Glomerular visceral epithelial cell (primary cell): ENCODE measurements around the gene WDTC1.
A peak's percentile ranks its signal among the peaks of the same experiment; 100 is the strongest.
"Not testable (repeated sequence)": the region's sequence is repeated elsewhere in the genome, so short reads cannot be mapped to it uniquely, and the experiment has no call there.

Experiments used
- DNase-seq: peaks from one replicate; pipeline ENCODE4 v3.0.0-alpha.2; 2016; ENCODE audit errors: extremely low spot score

WDTC1 gene

GRCh38 chr1:27253596-27253995 is 19.2 kb downstream of the WDTC1 start:
- no peak for DNase-seq

DNA sequence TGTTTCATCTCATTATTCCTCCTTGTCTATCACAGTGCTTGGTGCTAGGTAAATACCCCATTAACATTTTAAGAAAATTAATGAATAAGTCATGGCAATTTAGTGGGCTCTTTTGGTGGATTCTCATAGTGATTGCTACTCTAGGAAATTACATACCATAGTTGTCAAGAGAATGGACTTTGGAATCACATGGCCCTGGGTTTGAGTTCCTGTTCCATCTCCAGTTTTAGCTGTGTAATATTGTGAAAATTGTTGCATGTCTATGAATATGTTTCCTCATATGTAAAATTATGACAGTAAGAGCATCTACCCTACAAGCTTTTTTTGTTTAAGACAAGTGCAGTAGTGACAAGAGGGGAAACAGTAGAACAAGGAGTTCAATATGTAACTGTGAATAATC is 20.7 kb downstream of the WDTC1 start:
- no peak for DNase-seq

DNA sequence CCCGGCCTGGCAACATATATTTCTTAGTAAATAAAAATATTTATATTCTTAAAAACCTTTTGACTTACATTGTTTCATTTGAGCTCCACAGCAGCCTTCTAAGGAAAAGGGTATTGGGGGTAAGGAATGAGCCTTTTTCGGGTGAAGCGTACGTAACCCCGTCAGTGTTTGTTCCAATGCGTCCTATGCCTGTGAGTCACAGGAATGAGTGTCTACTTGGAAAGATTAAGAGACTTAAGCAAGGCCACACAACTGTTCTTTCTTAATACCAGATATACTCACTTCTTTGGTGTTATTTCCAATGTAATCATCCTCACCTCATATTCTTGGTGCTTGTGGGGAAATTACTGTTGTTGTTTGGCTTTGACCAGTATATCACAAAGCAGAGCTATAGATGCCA is 22.7 kb downstream of the WDTC1 start:
- DNase-seq = no peak

DNA sequence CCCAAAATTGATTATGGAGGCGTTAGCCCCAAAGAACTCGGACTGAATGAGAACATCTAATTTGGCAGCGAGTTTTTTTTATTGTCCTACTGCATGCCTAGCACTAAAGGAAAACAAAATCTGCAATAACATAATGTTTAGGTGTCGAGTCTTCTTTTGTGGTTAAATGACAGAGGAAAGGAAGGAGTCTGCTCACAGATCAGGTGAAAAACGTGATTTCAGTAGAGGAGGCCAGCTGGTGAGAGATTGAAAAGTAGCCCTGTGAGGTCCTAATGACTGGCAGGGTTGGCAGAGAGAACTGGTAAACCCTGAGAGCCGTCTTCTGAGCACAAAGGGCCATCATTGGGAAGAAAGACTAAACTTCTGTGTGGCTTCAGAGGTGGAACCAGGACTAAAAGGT is 24.2 kb downstream of the WDTC1 start:
- DNase-seq = no peak

DNA sequence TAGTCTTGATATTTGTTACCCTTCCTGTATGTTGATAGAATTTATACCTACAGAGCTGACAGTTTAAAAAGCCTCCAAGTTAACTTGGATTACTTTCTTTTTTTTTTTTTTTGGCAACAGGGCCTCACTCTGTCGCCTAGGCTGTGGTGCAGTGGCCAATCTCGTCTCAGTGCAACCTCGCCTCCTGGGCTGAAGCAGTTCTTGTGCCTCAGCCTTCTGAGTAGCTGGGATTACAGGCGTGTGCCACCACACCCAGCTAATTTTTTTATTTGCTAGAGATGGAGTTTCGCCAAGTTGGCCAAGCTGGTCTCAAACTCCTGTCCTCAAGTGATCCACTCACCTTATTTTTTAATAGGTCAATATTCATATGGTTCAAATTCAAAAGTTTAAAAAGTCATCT is 32.7 kb downstream of the WDTC1 start:
- DNase-seq = no peak

DNA sequence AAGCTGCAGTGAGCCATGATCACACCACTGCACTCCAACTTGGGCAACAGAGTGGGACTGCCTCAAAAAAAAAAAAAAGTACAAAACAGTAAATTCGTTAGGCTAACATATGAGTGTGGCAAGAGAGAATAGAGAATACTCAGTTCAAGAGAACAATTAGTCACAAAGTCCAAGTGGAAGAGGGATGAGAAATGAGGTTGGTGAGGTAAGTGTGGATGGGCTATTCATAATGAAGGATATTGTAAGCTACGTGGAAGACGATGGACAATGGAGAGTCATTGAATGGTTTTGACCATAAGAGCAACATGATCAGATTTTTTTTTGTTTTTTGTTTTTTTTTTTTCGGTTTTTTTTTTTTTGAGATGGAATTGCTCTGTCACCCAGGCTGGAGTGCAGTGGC is 34.8 kb downstream of the WDTC1 start:
- no peak for DNase-seq

- DNase-seq = no peak
Measured at GRCh38 chr1:27274204-27274603, 39.8 kb downstream of the WDTC1 start.

- no peak for DNase-seq
Measured at GRCh38 chr1:27275696-27276095, 41.3 kb downstream of the WDTC1 start.

GRCh38 chr1:27284425-27285273 is 50.2 kb downstream of the WDTC1 start:
- peak; percentile 79 for DNase-seq

GRCh38 chr1:27285274-27285660 is 50.8 kb downstream of the WDTC1 start:
- DNase-seq = no peak

GRCh38 chr1:27285821-27286220 is 51.4 kb downstream of the WDTC1 start:
- not testable (repeated sequence) for DNase-seq

DNA sequence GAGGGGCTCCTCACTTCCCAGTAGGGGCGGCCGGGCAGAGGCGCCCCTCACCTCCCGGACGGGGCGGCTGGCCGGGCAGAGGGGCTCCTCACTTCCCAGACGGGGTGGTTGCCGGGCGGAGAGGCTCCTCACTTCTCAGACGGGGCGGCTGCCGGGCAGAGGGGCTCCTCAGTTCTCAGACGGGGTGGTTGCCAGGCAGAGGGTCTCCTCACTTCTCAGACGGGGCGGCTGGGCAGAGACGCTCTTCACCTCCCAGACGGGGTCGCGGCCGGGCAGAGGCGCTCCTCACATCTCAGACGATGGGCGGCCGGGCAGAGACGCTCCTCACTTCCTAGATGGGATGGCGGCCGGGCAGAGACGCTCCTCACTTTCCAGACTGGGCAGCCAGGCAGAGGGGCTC is 54.7 kb downstream of the WDTC1 start:
- not testable (repeated sequence) for DNase-seq

GRCh38 chr1:27290581-27290980 is 56.1 kb downstream of the WDTC1 start:
- DNase-seq = no peak

DNA sequence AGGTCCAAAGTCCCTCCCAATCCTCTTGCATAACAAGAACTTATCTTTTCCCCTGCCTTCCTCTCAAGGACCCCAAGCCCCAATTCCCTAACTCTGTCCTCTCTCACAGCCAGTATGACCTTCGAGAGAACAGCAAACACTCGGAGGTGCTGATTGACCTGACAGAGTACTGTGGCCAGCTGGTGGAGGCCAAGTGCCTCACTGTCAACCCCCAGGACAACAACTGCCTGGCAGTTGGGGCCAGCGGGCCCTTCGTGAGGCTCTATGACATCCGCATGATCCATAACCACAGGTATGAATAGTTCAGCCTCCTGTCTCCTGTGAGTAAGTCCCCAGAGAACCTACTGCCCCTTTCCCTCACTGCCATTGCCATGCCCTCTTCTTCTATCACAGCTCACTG is 57.7 kb downstream of the WDTC1 start:
- peak; percentile 53 for DNase-seq

GRCh38 chr1:27293915-27294314 is 59.5 kb downstream of the WDTC1 start:
- DNase-seq = no peak

DNA sequence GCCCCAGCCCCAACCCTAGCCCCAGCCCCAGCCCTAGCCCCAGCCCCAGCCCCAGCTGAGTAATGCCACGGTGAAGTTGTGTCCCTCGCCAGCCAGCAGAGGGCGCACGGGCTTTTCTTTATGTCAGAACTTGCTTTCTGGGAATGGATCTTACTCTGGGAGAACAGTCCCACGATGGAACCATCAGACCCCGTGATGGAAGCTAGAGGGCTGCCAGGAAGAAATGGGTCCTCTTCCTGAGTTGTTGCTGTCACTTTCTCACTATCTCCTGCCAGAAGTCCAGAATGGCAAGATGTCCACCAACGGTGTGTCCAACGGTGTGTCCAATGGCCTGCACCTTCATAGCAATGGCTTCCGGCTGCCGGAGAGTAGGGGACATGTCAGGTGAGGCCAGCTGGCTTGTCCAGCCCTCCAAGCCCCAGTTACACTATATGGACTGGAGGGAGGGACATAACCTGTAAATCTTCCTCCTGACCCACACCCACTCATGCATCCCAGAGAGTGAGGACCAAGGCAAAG is 62.4 kb downstream of the WDTC1 start:
- DNase-seq = peak; percentile 65

DNA sequence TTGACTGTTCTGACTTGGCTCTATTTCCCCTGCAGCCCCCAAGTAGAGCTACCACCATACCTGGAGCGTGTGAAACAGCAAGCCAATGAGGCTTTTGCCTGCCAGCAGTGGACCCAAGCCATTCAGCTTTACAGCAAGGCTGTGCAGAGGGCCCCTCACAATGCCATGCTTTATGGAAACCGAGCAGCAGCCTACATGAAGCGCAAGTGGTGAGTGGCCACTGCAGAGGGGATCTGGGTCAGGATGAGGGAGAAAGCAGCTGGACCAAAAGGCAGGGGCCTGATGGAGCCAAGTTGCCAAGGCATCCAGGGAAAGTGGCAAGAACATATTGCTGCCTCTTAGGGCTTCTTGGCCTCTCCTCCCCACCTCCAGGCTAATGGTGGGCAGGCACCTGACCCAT is 63.5 kb downstream of the WDTC1 start:
- DNase-seq = no peak

DNA sequence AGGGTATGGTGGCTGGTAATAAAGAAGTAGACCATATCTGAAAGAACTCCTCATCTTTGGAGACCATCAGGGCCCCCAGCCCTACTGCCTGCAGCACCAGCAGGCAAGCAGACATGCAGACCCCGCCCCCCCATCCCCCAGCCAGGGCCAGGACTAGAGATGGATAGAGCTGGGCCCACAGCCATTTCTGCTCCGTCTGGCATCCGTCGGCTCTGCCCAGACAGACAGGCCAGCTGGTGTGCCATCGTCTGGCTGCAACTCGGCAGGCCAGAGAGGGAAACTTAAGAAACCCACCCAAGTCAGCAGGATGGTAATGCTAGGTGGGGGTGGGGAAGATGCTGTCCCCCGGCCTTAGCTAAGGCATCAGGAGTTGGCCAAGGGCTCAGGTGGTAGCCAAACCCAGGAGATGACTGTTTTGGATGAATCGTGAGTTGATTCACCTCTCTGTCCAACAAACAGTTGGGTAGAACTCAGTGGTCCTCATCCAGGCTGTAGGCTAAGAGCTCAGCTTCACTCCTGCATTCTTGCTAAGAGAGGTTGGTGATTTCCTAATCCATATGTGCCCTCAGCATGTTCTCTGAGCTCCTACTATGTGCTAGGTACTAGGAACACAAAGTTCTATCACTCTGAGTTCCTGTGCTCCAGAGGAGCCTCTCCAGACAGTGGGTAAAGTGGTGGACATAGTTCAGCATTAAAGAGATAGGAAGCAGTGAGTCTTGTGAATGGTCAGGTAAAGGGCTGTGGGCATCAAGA is 64.4 kb downstream of the WDTC1 start:
- no peak for DNase-seq

DNA sequence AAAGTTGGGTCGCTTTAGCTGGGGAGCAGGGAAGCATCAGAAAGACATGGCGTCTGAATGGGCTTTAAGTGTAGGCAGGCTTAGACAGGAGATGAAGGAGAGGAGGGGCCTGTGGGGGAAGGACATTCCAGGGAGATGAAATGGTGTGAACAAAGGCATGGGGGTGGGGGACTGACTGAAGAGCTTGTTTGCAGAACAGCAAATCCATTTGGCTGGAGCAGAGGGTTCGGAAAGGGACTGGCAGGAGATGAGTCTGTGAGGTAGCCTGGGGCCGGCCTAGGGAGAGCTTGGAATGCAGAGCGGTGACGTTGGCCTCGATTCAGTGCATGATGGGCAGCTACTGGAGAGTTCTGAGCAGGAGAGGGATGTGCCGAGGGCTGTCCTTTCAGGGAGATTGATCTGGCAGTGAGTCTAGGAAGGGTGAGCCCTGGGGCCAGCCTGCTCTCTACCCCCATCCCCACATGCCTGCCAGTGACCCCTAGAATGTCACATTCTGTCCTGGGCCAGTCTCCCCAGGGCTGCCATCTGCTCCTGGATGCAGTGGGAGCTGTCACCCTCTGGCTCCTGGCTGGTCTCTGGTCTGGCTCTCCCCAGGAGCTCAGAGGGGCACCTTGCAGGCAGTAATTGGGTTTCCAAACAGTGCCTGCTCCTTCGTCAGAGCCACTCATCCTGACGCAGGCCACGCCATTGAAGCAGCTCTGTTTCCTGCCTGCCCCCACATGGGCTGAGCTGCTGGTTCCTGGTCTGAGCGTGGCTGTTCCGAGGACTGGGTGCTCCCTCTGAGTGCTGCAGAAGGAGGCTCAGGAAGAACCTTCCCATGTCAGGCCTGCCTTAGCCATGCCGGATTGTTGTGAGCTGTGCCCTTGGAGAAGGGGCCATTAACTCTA is 65.2 kb downstream of the WDTC1 start:
- peak; percentile 96 for DNase-seq

GRCh38 chr1:27300341-27301051 is 66.1 kb downstream of the WDTC1 start:
- DNase-seq = peak; percentile 95

GRCh38 chr1:27301052-27301422 is 66.6 kb downstream of the WDTC1 start:
- DNase-seq = no peak
